Measurements from ENCODE around the gene ZC3H4.

- TF ChIP-seq CTCF (IDR thresholded peaks at IDR 0.05) (no peak), POLR2A (IDR thresholded peaks at IDR 0.05) (no peak), POLR2AphosphoS5 (IDR thresholded peaks at IDR 0.05) (no peak)
These were observed 85.4 kb downstream of the ZC3H4 start for GRCh38 chr19:47028195-47028601.

Measured in stomach (tissue), 4 donors.